Keratinocyte (primary cell): Measurements from ENCODE around the gene LILRB1. TPM values are rescaled to one million over a fixed set of nuclear protein-coding genes. Genes with fewer than 3 reads are reported as not detected.

Source experiments
- DNase-seq: peaks from one replicate; pipeline ENCODE4 v3.0.0-alpha.2; 2011; ENCODE audit warnings: low read depth, missing footprints, low spot score
- FAIRE-seq: peaks from 2 replicates; lab custom pipeline; 2011; peaks lifted over from hg19 to GRCh38; lab: Jason Lieb, UNC
- H2AFZ ChIP-seq: 2 replicates; pipeline ENCODE4 v1.6.0; 2012; ENCODE audit warnings: low read length, control low read depth, inconsistent platforms; ENCODE audit not compliant: control insufficient read depth
- H3K27ac ChIP-seq: 2 replicates; pipeline ENCODE4 v1.5.1; 2011; ENCODE audit warnings: low read length; ENCODE audit not compliant: control insufficient read depth, insufficient read depth
- H3K27me3 ChIP-seq: 3 replicates; pipeline ENCODE4 v1.6.0; 2011; ENCODE audit warnings: low read length; ENCODE audit not compliant: control insufficient read depth, insufficient read depth; ENCODE audit errors: extremely low read depth
- H3K36me3 ChIP-seq, 2 experiments: 2 replicates in 1 of 2; 3 replicates in 1 of 2; pipeline ENCODE4 v1.5.1; 2011; ENCODE audit warnings: low read length in 2 of 2, mild to moderate bottlenecking in 1 of 2; ENCODE audit not compliant: control insufficient read depth in 2 of 2, insufficient read depth in 2 of 2; ENCODE audit errors: extremely low read depth in 1 of 2
- H3K4me1 ChIP-seq: 3 replicates; pipeline ENCODE4 v1.5.1; 2011; ENCODE audit warnings: low read length; ENCODE audit not compliant: control insufficient read depth, insufficient read depth; ENCODE audit errors: extremely low read depth
- H3K4me2 ChIP-seq: 3 replicates; pipeline ENCODE4 v1.6.0; 2011; ENCODE audit warnings: low read depth, low read length; ENCODE audit not compliant: control insufficient read depth, insufficient read depth; ENCODE audit errors: extremely low read depth
- H3K4me3 ChIP-seq, 3 experiments: fragments of 200-600 bp in 1 of 3; sonication (generic) in 1 of 3; 2 replicates in 2 of 3; 3 replicates in 1 of 3; pipeline ENCODE4 v1.5.1; 2011 to 2016; ENCODE audit warnings: low read length in 3 of 3, mild to moderate bottlenecking in 3 of 3, control low read depth in 2 of 3, inconsistent platforms in 1 of 3, low read depth in 1 of 3, mixed read lengths in 1 of 3, mixed run types in 1 of 3, moderate library complexity in 1 of 3; ENCODE audit not compliant: control insufficient read depth in 2 of 3, insufficient read depth in 2 of 3; ENCODE audit errors: extremely low read depth in 1 of 3
- H3K79me2 ChIP-seq: 2 replicates; pipeline ENCODE4 v1.6.0; 2012; ENCODE audit warnings: low read length; ENCODE audit not compliant: control insufficient read depth, insufficient read depth
- H3K9ac ChIP-seq: 3 replicates; pipeline ENCODE4 v1.6.0; 2011; ENCODE audit warnings: low read length; ENCODE audit not compliant: control insufficient read depth, insufficient read depth; ENCODE audit errors: extremely low read depth
- H3K9me1 ChIP-seq: 3 replicates; pipeline ENCODE4 v1.6.0; 2011; ENCODE audit warnings: low read length; ENCODE audit not compliant: control insufficient read depth, insufficient read depth; ENCODE audit errors: extremely low read depth
- H3K9me3 ChIP-seq: 2 replicates; pipeline ENCODE4 v1.5.1; 2012; ENCODE audit warnings: low read depth, low read length; ENCODE audit not compliant: control insufficient read depth
- H4K20me1 ChIP-seq: 3 replicates; pipeline ENCODE4 v1.6.0; 2011; ENCODE audit warnings: low read length; ENCODE audit not compliant: control insufficient read depth, insufficient read depth; ENCODE audit errors: extremely low read depth
- CTCF ChIP-seq, 3 experiments: IDR thresholded peaks in 1 of 3; conservative IDR thresholded peaks in 1 of 3; optimal IDR thresholded peaks in 1 of 3; 2 replicates in 2 of 3; 3 replicates in 1 of 3; pipeline versions ENCODE3 to v1.5.1; 2011; ENCODE audit warnings: low read length in 3 of 3, mild to moderate bottlenecking in 3 of 3, moderate library complexity in 2 of 3, control low read depth in 1 of 3, inconsistent platforms in 1 of 3; ENCODE audit not compliant: insufficient read depth in 2 of 3; ENCODE audit errors: extremely low read depth in 1 of 3
- EZH2 ChIP-seq: IDR thresholded peaks from one replicate; pipeline ENCODE4 v1.6.1; 2012; ENCODE audit warnings: inconsistent platforms, mild to moderate bottlenecking, low read length, moderate library complexity
- dilution Hi-C: fragments of 300-500 bp; cut with MboI; formaldehyde crosslinking; loops from one replicate; pipeline ENCODE4 v1.7.0; 2020; ENCODE audit warnings: low sequenced_read_pairs; ENCODE audit not compliant: extremely low pct_ligation_motif_present
- polyA plus RNA-seq, 5 experiments: library from polyadenylated mRNA; depleted of rRNA in 3 of 5; stranded (reverse) in 3 of 5; stranded (forward) in 1 of 5; unstranded in 1 of 5; fragments of >200 nt; gene quantifications; 1 replicate in 1 of 5; 2 replicates in 3 of 5; 3 replicates in 1 of 5; pipeline versions ENCODE4 v1.2.1 to v1.2.3, GENCODE V29; 2011 to 2012; ENCODE audit warnings: missing spikeins in 2 of 5, low read depth in 1 of 5, low replicate concordance in 1 of 5

The LILRB1 gene
- polyA plus RNA-seq, 1 donor (not counting 4 experiments of a cell fraction or from before 2014, with no cell fraction given) = not detected

- TF ChIP-seq CTCF (optimal IDR thresholded peaks at IDR 0.05 in 1 of 3, IDR thresholded peaks at IDR 0.05 in 1 of 3, conservative IDR thresholded peaks at IDR 0.05 in 1 of 3; ENCODE audit: extremely low read depth in 1 of 3, insufficient read depth in 2 of 3, low read length in 3 of 3) (no peak), EZH2 (no peak)
- no peak for FAIRE-seq
- Histone ChIP-seq H3K4me1 (no peaks in the 10 kb centered on the region), H3K4me2 (no peak overlapping the region), H3K9me1 (no peaks in the 10 kb centered on the region), H3K27me3 (no peaks in the 10 kb centered on the region), H2AFZ (no peak overlapping the region), H3K79me2 (no peaks in the 10 kb centered on the region), H3K9me3 (peaks cover 6% of the 10 kb centered on the region), H3K27ac (no peak overlapping the region), H4K20me1 (no peaks in the 10 kb centered on the region), H3K4me3 (no peak overlapping the region), H3K36me3 (no peaks in the 10 kb centered on the region), H3K9ac (no peak overlapping the region)
- dilution Hi-C loops = no loop called here
- DNase-seq = no peak
These were observed 22.1 kb upstream of the LILRB1 start for GRCh38 chr19:54608205-54608604.

GRCh38 chr19:54608792-54609191 is 21.5 kb upstream of the LILRB1 start:
- dilution Hi-C loops = no loop called here
- no peak for FAIRE-seq
- TF ChIP-seq CTCF (optimal IDR thresholded peaks at IDR 0.05 in 1 of 3, IDR thresholded peaks at IDR 0.05 in 1 of 3, conservative IDR thresholded peaks at IDR 0.05 in 1 of 3; ENCODE audit: extremely low read depth in 1 of 3, insufficient read depth in 2 of 3, low read length in 3 of 3) = no peak
- Histone ChIP-seq H2AFZ (no peak overlapping the region), H3K9ac (no peak overlapping the region), H3K4me1 (no peaks in the 10 kb centered on the region), H3K9me1 (no peaks in the 10 kb centered on the region), H3K4me3 (no peak overlapping the region), H3K36me3 (no peaks in the 10 kb centered on the region), H3K4me2 (no peak overlapping the region), H4K20me1 (no peaks in the 10 kb centered on the region), H3K9me3 (peaks cover 6% of the 10 kb centered on the region), H3K27me3 (no peaks in the 10 kb centered on the region), H3K79me2 (no peaks in the 10 kb centered on the region), H3K27ac (no peak overlapping the region)
- no peak for DNase-seq
